Measurements from ENCODE around the gene NFAM1. TPM values are rescaled to one million over a fixed set of nuclear protein-coding genes. Genes with fewer than 3 reads are reported as not detected.

The NFAM1 gene
- total and polyA plus RNA-seq, 2 donors (not counting 3 experiments of a cell fraction or from before 2014, with no cell fraction given), result not detected

DNA sequence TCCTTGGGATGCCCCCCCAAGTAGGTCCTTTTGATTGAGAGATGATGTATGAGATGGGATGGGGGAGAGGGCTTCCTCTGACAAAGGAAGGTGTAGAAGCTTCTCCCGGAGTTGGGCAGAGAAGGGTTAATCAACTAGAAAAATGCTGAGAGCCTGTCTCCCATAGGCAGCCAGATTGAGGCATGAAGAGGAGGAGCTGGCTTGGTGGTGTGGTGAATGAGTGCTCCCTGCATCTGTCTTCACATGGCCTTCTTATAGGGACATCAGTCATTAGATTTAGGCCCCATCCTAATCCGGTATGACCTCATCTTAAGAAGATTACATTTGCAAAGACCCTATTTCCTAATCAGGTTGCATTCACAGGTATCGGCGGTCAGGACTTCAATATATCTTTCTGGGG, 61.1 kb downstream of the NFAM1 start:
- H4K20me1 ChIP-seq (replicated peaks; ENCODE audit: control insufficient read depth, extremely low read depth, insufficient read depth, low read length), result no peaks in the 10 kb centered on the region
- H3K9me1 ChIP-seq (replicated peaks; ENCODE audit: control insufficient read depth, extremely low read depth, insufficient read depth, low read length), result no peaks in the 10 kb centered on the region
- FAIRE-seq (no peak), DNase-seq (ENCODE audit: low read depth, low spot score) (no peak)
- no peak overlapping the region for H3K9ac ChIP-seq (replicated peaks; ENCODE audit: extremely low read depth, insufficient read depth, low read length)
- no peak overlapping the region for H3K4me2 ChIP-seq (ENCODE audit: insufficient read depth, low read length)
- no TSS peak for BruUV-seq (replicated peaks)
- no peak overlapping the region for H3K4me3 ChIP-seq (replicated peaks in 1 of 3; ENCODE audit: insufficient read depth in 1 of 3, low read depth in 1 of 3, low read length in 3 of 3)
- intact Hi-C loops (cut with micrococcal nuclease), result no loop called here
- POLR2A ChIA-PET, result no interaction called here
- dilution Hi-C loops (cut with MboI; ENCODE audit: extremely low pct_ligation_motif_present, low sequenced_read_pairs), result no loop called here
- H3K27me3 ChIP-seq (ENCODE audit: control insufficient read depth in 2 of 2, insufficient read depth in 2 of 2, low read length in 2 of 2), result peaks cover 26 to 28% of the 10 kb centered on the region in 2 experiments
- H2AFZ ChIP-seq (ENCODE audit: low read depth, low read length), result no peak overlapping the region
- no peaks in the 10 kb centered on the region for H3K9me3 ChIP-seq (replicated peaks; ENCODE audit: control insufficient read depth, insufficient read depth, low read length)
- CTCF ChIA-PET, result no interaction called here
- H3K36me3 ChIP-seq (ENCODE audit: control insufficient read depth in 2 of 2, extremely low read depth in 1 of 2, insufficient read depth in 2 of 2, low read length in 2 of 2), result no peaks in the 10 kb centered on the region
- TF ChIP-seq POLR2AphosphoS5 (IDR thresholded peaks at IDR 0.05; ENCODE audit: insufficient read depth, low read depth, low read length) (no peak), POLR2A (IDR thresholded peaks at IDR 0.05; ENCODE audit: low read depth, low read length) (no peak), MYC (IDR thresholded peaks at IDR 0.05; ENCODE audit: low read depth, low read length) (no peak), FOS (IDR thresholded peaks at IDR 0.05; ENCODE audit: borderline replicate concordance, insufficient read depth, low read length) (no peak), EZH2 (IDR thresholded peaks at IDR 0.05; ENCODE audit: borderline replicate concordance, low read depth, low read length, severe bottlenecking) (no peak), JUN (IDR thresholded peaks at IDR 0.05; ENCODE audit: borderline replicate concordance, insufficient read depth, insufficient read length, low read depth) (no peak), GATA2 (IDR thresholded peaks at IDR 0.05; ENCODE audit: insufficient read depth, insufficient read length, low read depth, low read length) (no peak)
- TF ChIP-seq, protein P1, sequence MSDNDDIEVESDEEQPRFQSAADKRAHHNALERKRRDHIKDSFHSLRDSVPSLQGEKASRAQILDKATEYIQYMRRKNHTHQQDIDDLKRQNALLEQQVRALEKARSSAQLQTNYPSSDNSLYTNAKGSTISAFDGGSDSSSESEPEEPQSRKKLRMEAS (IDR thresholded peaks at IDR 0.05; ENCODE audit: insufficient read depth, insufficient read length), result no peak
- TF ChIP-seq, protein P2, sequence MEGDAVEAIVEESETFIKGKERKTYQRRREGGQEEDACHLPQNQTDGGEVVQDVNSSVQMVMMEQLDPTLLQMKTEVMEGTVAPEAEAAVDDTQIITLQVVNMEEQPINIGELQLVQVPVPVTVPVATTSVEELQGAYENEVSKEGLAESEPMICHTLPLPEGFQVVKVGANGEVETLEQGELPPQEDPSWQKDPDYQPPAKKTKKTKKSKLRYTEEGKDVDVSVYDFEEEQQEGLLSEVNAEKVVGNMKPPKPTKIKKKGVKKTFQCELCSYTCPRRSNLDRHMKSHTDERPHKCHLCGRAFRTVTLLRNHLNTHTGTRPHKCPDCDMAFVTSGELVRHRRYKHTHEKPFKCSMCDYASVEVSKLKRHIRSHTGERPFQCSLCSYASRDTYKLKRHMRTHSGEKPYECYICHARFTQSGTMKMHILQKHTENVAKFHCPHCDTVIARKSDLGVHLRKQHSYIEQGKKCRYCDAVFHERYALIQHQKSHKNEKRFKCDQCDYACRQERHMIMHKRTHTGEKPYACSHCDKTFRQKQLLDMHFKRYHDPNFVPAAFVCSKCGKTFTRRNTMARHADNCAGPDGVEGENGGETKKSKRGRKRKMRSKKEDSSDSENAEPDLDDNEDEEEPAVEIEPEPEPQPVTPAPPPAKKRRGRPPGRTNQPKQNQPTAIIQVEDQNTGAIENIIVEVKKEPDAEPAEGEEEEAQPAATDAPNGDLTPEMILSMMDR (IDR thresholded peaks at IDR 0.05; ENCODE audit: extremely low read depth in 1 of 2, insufficient read depth in 1 of 2, low read depth in 1 of 2, low read length in 2 of 2), result no peak
- peaks cover 11% of the 10 kb centered on the region for H3K4me1 ChIP-seq (ENCODE audit: control insufficient read depth, extremely low read depth, insufficient read depth, low read length)
- no peaks in the 10 kb centered on the region for H3K79me2 ChIP-seq (ENCODE audit: control insufficient read depth, insufficient read depth, low read length)
- no peak overlapping the region for H3K27ac ChIP-seq (ENCODE audit: insufficient read depth, low read depth, low read length)

Measured in endothelial cell of umbilical vein (primary cell).